ENCODE results near the gene SLC17A7. TPM values are rescaled to one million over a fixed set of nuclear protein-coding genes. Genes with fewer than 3 reads are reported as not detected.

SLC17A7 gene
- total RNA-seq, 2 donors from 2014 or later: 0.59 to 0.67 TPM

DNA sequence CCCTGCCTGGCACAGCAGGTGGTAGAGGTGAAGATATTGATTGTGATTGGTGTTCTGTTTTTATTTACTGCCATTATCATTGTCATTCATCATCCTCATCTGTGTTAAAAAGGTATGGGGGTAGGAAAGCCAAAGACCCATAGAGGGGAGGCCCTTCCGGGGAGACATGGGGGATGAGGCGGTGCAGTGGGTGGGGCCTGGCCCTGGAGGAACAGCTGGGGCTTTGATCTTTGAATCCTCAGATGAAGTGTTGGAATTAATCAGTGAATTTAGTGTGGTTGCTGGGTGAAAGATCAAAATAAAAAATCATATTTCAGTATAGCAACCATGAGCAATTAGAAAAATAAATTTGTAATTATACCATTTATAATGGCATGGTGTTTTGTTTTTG is 25.5 kb downstream of the SLC17A7 start:
- H3K27me3 ChIP-seq: peaks cover 0 to 6% of the 10 kb centered on the region in 2 donors
- no peaks in the 10 kb centered on the region for H3K9me3 ChIP-seq
- H3K4me3 ChIP-seq: no peak overlapping the region
- no peaks in the 10 kb centered on the region for H3K36me3 ChIP-seq
- DNase-seq (ENCODE audit: low spot score): no peak
- no peak for TF ChIP-seq CTCF (IDR thresholded peaks at IDR 0.05)
- no peak overlapping the region for H3K27ac ChIP-seq
- H3K4me1 ChIP-seq: peaks cover 0 to 3% of the 10 kb centered on the region in 2 donors

GRCh38 chr19:49415102-49415809 is 26.1 kb downstream of the SLC17A7 start:
- Histone ChIP-seq H3K4me1 (no peaks in the 10 kb centered on the region), H3K27me3 (peaks cover 0 to 6% of the 10 kb centered on the region in 2 donors), H3K9me3 (no peaks in the 10 kb centered on the region), H3K36me3 (no peaks in the 10 kb centered on the region), H3K27ac (no peak overlapping the region), H3K4me3 (no peak overlapping the region)
- DNase-seq (ENCODE audit: low spot score): no peak
- TF ChIP-seq CTCF (IDR thresholded peaks at IDR 0.05): no peak

GRCh38 chr19:49414256-49414655 is 27.1 kb downstream of the SLC17A7 start:
- Histone ChIP-seq H3K27ac (no peak overlapping the region), H3K4me1 (no peaks in the 10 kb centered on the region), H3K9me3 (no peaks in the 10 kb centered on the region), H3K36me3 (no peaks in the 10 kb centered on the region), H3K27me3 (no peaks in the 10 kb centered on the region), H3K4me3 (no peak overlapping the region)
- no peak for DNase-seq (ENCODE audit: low spot score)
- no peak for TF ChIP-seq CTCF (IDR thresholded peaks at IDR 0.05)

DNA sequence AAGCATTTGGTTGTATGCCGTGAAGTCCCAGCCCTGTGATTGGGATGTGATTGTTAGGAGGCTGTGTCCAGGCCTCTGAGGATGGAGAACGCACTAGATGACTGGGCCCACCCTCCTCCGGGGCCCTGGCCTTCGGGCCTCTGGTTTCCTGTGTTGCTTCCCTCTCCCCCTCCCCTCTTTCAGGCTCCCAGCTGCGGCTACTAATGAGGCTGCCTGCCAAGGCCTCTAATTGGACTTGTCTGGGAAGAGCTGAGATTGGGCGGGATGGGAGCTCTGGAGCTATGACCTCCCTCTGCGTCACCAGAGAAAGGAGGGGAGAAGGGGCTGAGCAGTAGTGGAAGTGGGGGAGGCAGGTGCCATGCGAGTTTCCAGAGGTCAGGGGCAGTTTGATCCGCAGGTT is 28.0 kb downstream of the SLC17A7 start:
- Histone ChIP-seq H3K4me1 (no peaks in the 10 kb centered on the region), H3K27me3 (no peaks in the 10 kb centered on the region), H3K36me3 (no peaks in the 10 kb centered on the region), H3K4me3 (no peak overlapping the region), H3K9me3 (no peaks in the 10 kb centered on the region), H3K27ac (no peak overlapping the region)
- TF ChIP-seq CTCF (IDR thresholded peaks at IDR 0.05): no peak
- no peak for DNase-seq (ENCODE audit: low spot score)

DNA sequence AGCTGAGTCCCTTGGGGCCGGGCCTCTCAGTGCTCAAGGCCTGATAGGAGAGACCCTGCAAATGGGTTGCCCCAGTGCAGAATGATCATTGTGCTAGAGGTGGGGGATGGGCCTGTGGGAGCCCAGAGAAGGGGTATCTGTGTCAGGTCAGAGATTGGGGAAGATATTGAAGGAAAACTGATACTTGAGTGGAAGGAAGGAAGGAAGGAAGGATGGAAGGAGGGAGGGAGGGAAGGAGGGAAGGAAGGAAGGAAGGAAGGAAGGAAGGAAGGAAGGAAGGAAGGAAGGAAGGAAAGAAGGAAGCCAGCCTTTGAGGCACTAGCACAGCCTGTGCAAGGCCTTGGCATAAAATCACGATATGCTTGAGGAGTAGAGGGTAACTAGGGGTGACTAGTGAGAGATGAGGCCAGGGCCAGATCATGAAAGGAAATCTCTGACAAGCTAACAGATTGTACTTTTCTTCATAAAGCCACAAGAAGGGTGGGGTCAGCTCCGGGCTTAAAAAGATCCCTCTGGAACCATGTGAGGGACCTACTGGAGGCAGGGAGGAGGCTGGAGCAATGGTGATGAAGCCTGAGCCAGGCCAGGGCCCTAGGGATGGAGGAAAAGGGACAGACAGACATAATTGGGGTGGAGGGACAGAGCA is 29.5 kb downstream of the SLC17A7 start:
- Histone ChIP-seq H3K9me3 (no peaks in the 10 kb centered on the region), H3K27ac (no peak overlapping the region), H3K4me3 (no peak overlapping the region), H3K27me3 (no peaks in the 10 kb centered on the region), H3K36me3 (no peaks in the 10 kb centered on the region), H3K4me1 (no peaks in the 10 kb centered on the region)
- DNase-seq (ENCODE audit: low spot score): no peak
- TF ChIP-seq CTCF (IDR thresholded peaks at IDR 0.05): no peak
